T-cell (primary cell): ENCODE results near the gene BRF1. TPM values are rescaled to one million over a fixed set of nuclear protein-coding genes. Genes with fewer than 3 reads are reported as not detected.

Experiments used
- ATAC-seq, 4 experiments: fragments of 200-7000 bp in 3 of 4; fragments of 150-1000 bp in 1 of 4; cut with Tn5 transposase; replicated peaks in 1 of 4; 1 replicate in 3 of 4; 2 replicates in 1 of 4; pipeline ENCODE4 v1.10.0; 2021; ENCODE audit warnings: moderate library complexity in 3 of 4, mild to moderate bottlenecking in 2 of 4, moderate number of reproducible peaks in 1 of 4
- CTCF ChIA-PET, 2 donors: fragments of 300-600 bp; sonication (Branson Sonifier 250); formaldehyde crosslinking; loops; one replicate each; lab custom pipeline; 2022; ENCODE audit warnings: antibody characterized with exemption in 2 of 2; lab: Charles Lee
- POLR2A ChIA-PET, 2 donors: fragments of 300-600 bp; sonication (Branson Sonifier 250); formaldehyde crosslinking; loops; one replicate each; lab custom pipeline; 2022; ENCODE audit warnings: antibody characterized with exemption in 2 of 2; lab: Charles Lee
- DNase-seq, 35 experiments: peaks; one replicate each; pipeline versions ENCODE4 v3.0.0 to v3.0.0-alpha.2; 2013 to 2023
- H3K27ac ChIP-seq: one replicate; pipeline ENCODE4 v1.5.1; 2013; ENCODE audit warnings: low read length
- H3K27me3 ChIP-seq, 2 experiments: replicated peaks in 1 of 2; 1 replicate in 1 of 2; 2 replicates in 1 of 2; pipeline versions ENCODE4 v1.6.1 to v1.7.0; 2013; ENCODE audit warnings: low read length in 1 of 2, mixed read lengths in 1 of 2; ENCODE audit not compliant: control insufficient read depth in 2 of 2, insufficient read depth in 2 of 2; ENCODE audit errors: extremely low read depth in 1 of 2
- H3K36me3 ChIP-seq, 2 donors: 1 replicate in 1 of 2; 2 replicates in 1 of 2; pipeline versions ENCODE4 v1.6.1 to v1.7.0; 2013; ENCODE audit warnings: low read length in 1 of 2; ENCODE audit not compliant: control insufficient read depth in 2 of 2, insufficient read depth in 1 of 2; ENCODE audit errors: extremely low read depth in 1 of 2
- H3K4me1 ChIP-seq, 2 experiments: 1 replicate in 1 of 2; 2 replicates in 1 of 2; pipeline versions ENCODE4 v1.6.1 to v1.7.0; 2013; ENCODE audit warnings: low read length in 2 of 2, mixed read lengths in 1 of 2; ENCODE audit not compliant: insufficient read depth in 2 of 2, control insufficient read depth in 1 of 2; ENCODE audit errors: extremely low read depth in 1 of 2
- H3K4me3 ChIP-seq, 2 donors: 1 replicate in 1 of 2; 2 replicates in 1 of 2; pipeline versions ENCODE4 v1.5.1 to v1.7.0; 2013; ENCODE audit warnings: mild to moderate bottlenecking in 2 of 2, low read length in 1 of 2, moderate library complexity in 1 of 2; ENCODE audit not compliant: control insufficient read depth in 1 of 2; ENCODE audit errors: extremely low read depth in 1 of 2
- H3K9me3 ChIP-seq: 2 replicates; pipeline ENCODE4 v1.7.0; 2013
- H3K27ac Mint-ChIP-seq, 2 donors: one replicate each; pipeline ENCODE4 v1.8.0; 2020 to 2021; ENCODE audit warnings: mild to moderate bottlenecking in 2 of 2, mixed read lengths in 2 of 2
- H3K27me3 Mint-ChIP-seq, 2 donors: one replicate each; pipeline ENCODE4 v1.8.0; 2021 to 2022; ENCODE audit warnings: mixed read lengths in 2 of 2
- H3K36me3 Mint-ChIP-seq: one replicate; pipeline ENCODE4 v1.8.0; 2021; ENCODE audit warnings: mixed read lengths
- H3K4me1 Mint-ChIP-seq, 3 donors: one replicate each; pipeline ENCODE4 v1.8.0; 2020 to 2022; ENCODE audit warnings: mixed read lengths in 3 of 3, mild to moderate bottlenecking in 1 of 3
- H3K4me3 Mint-ChIP-seq, 3 donors: one replicate each; pipeline ENCODE4 v1.8.0; 2020 to 2022; ENCODE audit warnings: mild to moderate bottlenecking in 3 of 3, mixed read lengths in 3 of 3, moderate library complexity in 3 of 3
- H3K9me3 Mint-ChIP-seq, 3 donors: one replicate each; pipeline ENCODE4 v1.8.0; 2020 to 2022; ENCODE audit warnings: mixed read lengths in 3 of 3
- WGBS: methylation state at CpG from one replicate; pipeline ENCODE4 v1.1.5; 2013; ENCODE audit warnings: missing lambda C conversion rate; ENCODE audit not compliant: insufficient coverage; 5-methylcytosine and 5-hydroxymethylcytosine counted together
- total RNA-seq, 35 experiments: library from RNA in 6 of 35; stranded (reverse) in 6 of 35; fragments of 120-200 nt in 1 of 35; gene quantifications; one replicate each; pipeline versions ENCODE4 v1.2.1 to v1.2.4 and lab custom pipeline; 2013 to 2026

BRF1 gene
- total RNA-seq, 5 donors from 2014 or later (not counting 1 experiment from before 2014, with no cell fraction given): 57.7 to 70.5 (median 66.5) TPM

GRCh38 chr14:105250008-105250366, 50.8 kb downstream of the BRF1 start:
- no peak overlapping the region for H3K27ac ChIP-seq
- no peak for ATAC-seq
- Mint-ChIP-seq H3K27ac (peak overlapping the region in 1 of 2 donors; percentile 44), H3K4me1 (peaks cover 23 to 41% (median 37%) of the 10 kb centered on the region in 3 donors), H3K9me3 (no peaks in the 10 kb centered on the region), H3K4me3 (peak overlapping the region; percentile 64 to 79 (median 68)), H3K36me3 (peaks cover 15% of the 10 kb centered on the region), H3K27me3 (no peaks in the 10 kb centered on the region)
- H3K9me3 ChIP-seq: no peaks in the 10 kb centered on the region
- ChIA-PET POLR2A (no interaction called here), CTCF (no interaction called here)
- H3K36me3 ChIP-seq: peaks cover 15 to 34% of the 10 kb centered on the region in 2 donors
- DNase-seq: no peak
- no peaks in the 10 kb centered on the region for H3K27me3 ChIP-seq
- H3K4me1 ChIP-seq: peaks cover 2 to 35% of the 10 kb centered on the region in 2 experiments
- WGBS: 98% methylated on average over 14 of the region's 16 CpGs
- no peak overlapping the region for H3K4me3 ChIP-seq

GRCh38 chr14:105249182-105250007, 51.4 kb downstream of the BRF1 start:
- ATAC-seq (no peak), DNase-seq (peak in 1 of 35 experiments; percentile 4)
- H3K9me3 ChIP-seq: no peaks in the 10 kb centered on the region
- peak overlapping the region; percentile 44 to 55 for H3K27ac Mint-ChIP-seq
- peak overlapping the region; percentile 64 to 79 (median 68) for H3K4me3 Mint-ChIP-seq
- 68% methylated on average over 59 of the region's 62 CpGs for WGBS
- no peak overlapping the region for H3K27ac ChIP-seq
- peaks cover 17 to 34% of the 10 kb centered on the region in 2 donors for H3K36me3 ChIP-seq
- peaks cover 2 to 35% of the 10 kb centered on the region in 2 experiments for H3K4me1 ChIP-seq
- H3K27me3 Mint-ChIP-seq: no peaks in the 10 kb centered on the region
- ChIA-PET CTCF (interaction anchor here in 1 of 2 donors (1.3 to 2.0 kb wide), 2 partner anchors 47 to 103 kb away, joined by 5 to 8 read pairs; no protein-coding TSS in a partner anchor), POLR2A (interaction anchor here in 1 of 2 donors (0.6 kb wide), 1 partner anchor 152 kb away, joined by 3 read pairs; no protein-coding TSS in a partner anchor)
- peaks cover 16% of the 10 kb centered on the region for H3K36me3 Mint-ChIP-seq
- H3K4me3 ChIP-seq: peak overlapping the region in 1 of 2 donors; percentile 17
- H3K9me3 Mint-ChIP-seq: no peaks in the 10 kb centered on the region
- H3K4me1 Mint-ChIP-seq: peaks cover 26 to 42% (median 37%) of the 10 kb centered on the region in 3 donors
- H3K27me3 ChIP-seq: no peaks in the 10 kb centered on the region

GRCh38 chr14:105248368-105249181, 52.2 kb downstream of the BRF1 start, which contains the start of gene BTBD6:
TSS of gene BTBD6 (plus strand) at chr14:105248533. CDS start at chr14:105248712, 179 bp downstream.
- Histone ChIP-seq H3K27me3 (no peaks in the 10 kb centered on the region), H3K9me3 (no peaks in the 10 kb centered on the region), H3K4me3 (peak within 1 kb of the TSS; percentile 57 to 64), H3K27ac (peak within 1 kb of the TSS; percentile 54), H3K4me1 (peaks cover 2 to 35% of the 10 kb centered on the region in 2 experiments), H3K36me3 (peaks cover 17 to 35% of the 10 kb centered on the region in 2 donors)
- Mint-ChIP-seq H3K27ac (peak within 1 kb of the TSS; percentile 39 to 69), H3K27me3 (no peaks in the 10 kb centered on the region), H3K9me3 (no peaks in the 10 kb centered on the region), H3K36me3 (peaks cover 14% of the 10 kb centered on the region), H3K4me1 (peaks cover 29 to 44% (median 39%) of the 10 kb centered on the region in 3 donors), H3K4me3 (peak within 1 kb of the TSS; percentile 72 to 79 (median 78))
- peak; percentile 76 to 94 (median 88) for DNase-seq
- whole genome bisulfite sequencing: 1% methylated on average over 112 of the region's 130 CpGs
- POLR2A ChIA-PET: interaction anchor here (0.6 to 1.3 kb wide), 2 partner anchors 151 to 183 kb away, joined by 3 to 4 read pairs; partner anchors contain the start of gene GPR132 (in 1 of the 2)
- CTCF ChIA-PET: interaction anchor here in 1 of 2 donors (0.5 to 2.0 kb wide), 3 partner anchors 48 to 104 kb away, joined by 3 to 8 read pairs (median 5); partner anchors contain the start of gene BRF1
- ATAC-seq: peak; percentile 91 to 94 (median 94)

GRCh38 chr14:105247715-105248367, 53.0 kb downstream of the BRF1 start:
- Mint-ChIP-seq H3K36me3 (peaks cover 14% of the 10 kb centered on the region), H3K4me1 (peaks cover 29 to 44% (median 39%) of the 10 kb centered on the region in 3 donors), H3K27me3 (no peaks in the 10 kb centered on the region), H3K4me3 (peak overlapping the region; percentile 72 to 78 (median 78)), H3K27ac (peak overlapping the region in 1 of 2 donors; percentile 69), H3K9me3 (no peaks in the 10 kb centered on the region)
- no peaks in the 10 kb centered on the region for H3K9me3 ChIP-seq
- no peaks in the 10 kb centered on the region for H3K27me3 ChIP-seq
- ATAC-seq: peak in 2 of 4 experiments; percentile 2 to 6
- peaks cover 17 to 32% of the 10 kb centered on the region in 2 donors for H3K36me3 ChIP-seq
- peaks cover 2 to 35% of the 10 kb centered on the region in 2 experiments for H3K4me1 ChIP-seq
- CTCF ChIA-PET: interaction anchor here in 1 of 2 donors (0.5 to 2.0 kb wide), 2 partner anchors 53 to 104 kb away, joined by 3 to 8 read pairs; partner anchors contain the start of gene BRF1
- H3K4me3 ChIP-seq: peak overlapping the region; percentile 57 to 64
- H3K27ac ChIP-seq: peak overlapping the region; percentile 54
- POLR2A ChIA-PET: interaction anchor here in 1 of 2 donors (1.3 kb wide), 1 partner anchor 183 kb away, joined by 4 read pairs; the partner anchor contains the start of gene GPR132
- DNase-seq: no peak
- 51% methylated on average over 42 of the region's 42 CpGs for WGBS

GRCh38 chr14:105247026-105247425, 53.8 kb downstream of the BRF1 start:
- Histone ChIP-seq H3K4me1 (peaks cover 2 to 35% of the 10 kb centered on the region in 2 experiments), H3K4me3 (no peak overlapping the region), H3K36me3 (peaks cover 17 to 27% of the 10 kb centered on the region in 2 donors), H3K27me3 (no peaks in the 10 kb centered on the region), H3K27ac (no peak overlapping the region), H3K9me3 (no peaks in the 10 kb centered on the region)
- WGBS: 97% methylated on average over 16 of the region's 16 CpGs
- POLR2A ChIA-PET: no interaction called here
- H3K4me1 Mint-ChIP-seq: peaks cover 29 to 44% (median 39%) of the 10 kb centered on the region in 3 donors
- CTCF ChIA-PET: no interaction called here
- H3K27me3 Mint-ChIP-seq: no peaks in the 10 kb centered on the region
- peak overlapping the region in 1 of 2 donors; percentile 44 for H3K27ac Mint-ChIP-seq
- ATAC-seq: no peak
- peak overlapping the region; percentile 72 to 78 (median 78) for H3K4me3 Mint-ChIP-seq
- peaks cover 12% of the 10 kb centered on the region for H3K36me3 Mint-ChIP-seq
- H3K9me3 Mint-ChIP-seq: no peaks in the 10 kb centered on the region
- no peak for DNase-seq
